Lung (tissue), 12 donors: ENCODE measurements around the gene CELA1. TPM values are rescaled to one million over a fixed set of nuclear protein-coding genes. Genes with fewer than 3 reads are reported as not detected.

Source experiments
- ATAC-seq: fragments of 200-7000 bp; cut with Tn5 transposase; one replicate; pipeline ENCODE4 v1.9.1; 2020; ENCODE audit warnings: moderate number of reproducible peaks; ENCODE audit not compliant: insufficient read depth, low FRiP score
- DNase-seq, 3 donors: peaks; one replicate each; pipeline ENCODE4 v3.0.0-alpha.2; 2013 to 2017
- H3K27ac ChIP-seq, 2 donors: one replicate each; pipeline ENCODE4 v1.5.1; 2013; ENCODE audit warnings: mild to moderate bottlenecking in 2 of 2, moderate library complexity in 2 of 2, control low read depth in 1 of 2, inconsistent platforms in 1 of 2, low read depth in 1 of 2, low read length in 1 of 2
- H3K27me3 ChIP-seq, 3 donors: one replicate each; pipeline ENCODE4 v1.5.1; 2013; ENCODE audit warnings: low read length in 2 of 3; ENCODE audit not compliant: control insufficient read depth in 3 of 3, insufficient read depth in 3 of 3
- H3K36me3 ChIP-seq, 4 donors: one replicate each; pipeline ENCODE4 v1.5.1; 2013; ENCODE audit warnings: low read length in 4 of 4, mild to moderate bottlenecking in 1 of 4, moderate library complexity in 1 of 4; ENCODE audit not compliant: control insufficient read depth in 4 of 4, insufficient read depth in 4 of 4
- H3K4me1 ChIP-seq, 5 donors: one replicate each; pipeline ENCODE4 v1.5.1; 2013; ENCODE audit warnings: low read length in 5 of 5, mild to moderate bottlenecking in 2 of 5, moderate library complexity in 1 of 5; ENCODE audit not compliant: control insufficient read depth in 5 of 5, insufficient read depth in 5 of 5
- H3K4me3 ChIP-seq: one replicate; pipeline ENCODE4 v1.5.1; 2013; ENCODE audit warnings: mild to moderate bottlenecking, control low read depth, moderate library complexity
- H3K9ac ChIP-seq, 2 donors: one replicate each; pipeline ENCODE4 v1.5.1; 2013; ENCODE audit warnings: low read length in 2 of 2, control low read depth in 1 of 2; ENCODE audit not compliant: insufficient read depth in 1 of 2
- H3K9me3 ChIP-seq, 4 donors: one replicate each; pipeline ENCODE4 v1.5.1; 2013; ENCODE audit warnings: low read length in 3 of 4, mild to moderate bottlenecking in 1 of 4, moderate library complexity in 1 of 4; ENCODE audit not compliant: control insufficient read depth in 4 of 4, insufficient read depth in 3 of 4
- WGBS, 2 donors: extraction: QIAGEN DNeasy Blood & Tissue Kit; methylation state at CpG; one replicate each; pipeline ENCODE4 v1.1.7; 2013; 5-methylcytosine and 5-hydroxymethylcytosine counted together
- polyA plus RNA-seq, 2 donors: library from polyadenylated mRNA; stranded (reverse); fragments of 200-250 nt; gene quantifications; one replicate each; pipeline ENCODE4 v1.2.1, GENCODE V29; 2013
- total RNA-seq, 2 donors: library from RNA; depleted of rRNA in 1 of 2; stranded (reverse); fragments of >200 nt in 1 of 2; gene quantifications; one replicate each; pipeline ENCODE4 v1.2.1, GENCODE V29; 2014 to 2021
- TF ChIP-seq, protein P1 (sequence below): IDR thresholded peaks from 2 replicates; pipeline ENCODE4 v1.5.1; 2012; ENCODE audit warnings: mild to moderate bottlenecking; ENCODE audit errors: control extremely low read depth, extremely low read depth
- donor health status: control.
- donor health status: control.
- donor health status: Bipolar disorder and iron deficiency.
- donor health status: healthy.
- donor health status: DM: yes; HTN: yes; CAD: no.

The CELA1 gene
- total and polyA plus RNA-seq, 4 donors = 0.05 TPM; not detected in 3

- H3K27ac ChIP-seq = no peak overlapping the region
- H3K4me3 ChIP-seq = no peak overlapping the region
- no peaks in the 10 kb centered on the region for H3K9me3 ChIP-seq
- peaks cover 0 to 8% (median 1%) of the 10 kb centered on the region in 5 donors for H3K4me1 ChIP-seq
- WGBS, 2 donors = 47 to 49% methylated on average over 4 of the region's 4 CpGs
- DNase-seq = no peak
- no peaks in the 10 kb centered on the region for H3K27me3 ChIP-seq
- no peaks in the 10 kb centered on the region for H3K36me3 ChIP-seq
- H3K9ac ChIP-seq = no peak overlapping the region
- ATAC-seq = no peak
- TF ChIP-seq, protein P1, sequence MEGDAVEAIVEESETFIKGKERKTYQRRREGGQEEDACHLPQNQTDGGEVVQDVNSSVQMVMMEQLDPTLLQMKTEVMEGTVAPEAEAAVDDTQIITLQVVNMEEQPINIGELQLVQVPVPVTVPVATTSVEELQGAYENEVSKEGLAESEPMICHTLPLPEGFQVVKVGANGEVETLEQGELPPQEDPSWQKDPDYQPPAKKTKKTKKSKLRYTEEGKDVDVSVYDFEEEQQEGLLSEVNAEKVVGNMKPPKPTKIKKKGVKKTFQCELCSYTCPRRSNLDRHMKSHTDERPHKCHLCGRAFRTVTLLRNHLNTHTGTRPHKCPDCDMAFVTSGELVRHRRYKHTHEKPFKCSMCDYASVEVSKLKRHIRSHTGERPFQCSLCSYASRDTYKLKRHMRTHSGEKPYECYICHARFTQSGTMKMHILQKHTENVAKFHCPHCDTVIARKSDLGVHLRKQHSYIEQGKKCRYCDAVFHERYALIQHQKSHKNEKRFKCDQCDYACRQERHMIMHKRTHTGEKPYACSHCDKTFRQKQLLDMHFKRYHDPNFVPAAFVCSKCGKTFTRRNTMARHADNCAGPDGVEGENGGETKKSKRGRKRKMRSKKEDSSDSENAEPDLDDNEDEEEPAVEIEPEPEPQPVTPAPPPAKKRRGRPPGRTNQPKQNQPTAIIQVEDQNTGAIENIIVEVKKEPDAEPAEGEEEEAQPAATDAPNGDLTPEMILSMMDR = no peak
Measured at GRCh38 chr12:51324953-51325352, 21.5 kb downstream of the CELA1 start.

DNA sequence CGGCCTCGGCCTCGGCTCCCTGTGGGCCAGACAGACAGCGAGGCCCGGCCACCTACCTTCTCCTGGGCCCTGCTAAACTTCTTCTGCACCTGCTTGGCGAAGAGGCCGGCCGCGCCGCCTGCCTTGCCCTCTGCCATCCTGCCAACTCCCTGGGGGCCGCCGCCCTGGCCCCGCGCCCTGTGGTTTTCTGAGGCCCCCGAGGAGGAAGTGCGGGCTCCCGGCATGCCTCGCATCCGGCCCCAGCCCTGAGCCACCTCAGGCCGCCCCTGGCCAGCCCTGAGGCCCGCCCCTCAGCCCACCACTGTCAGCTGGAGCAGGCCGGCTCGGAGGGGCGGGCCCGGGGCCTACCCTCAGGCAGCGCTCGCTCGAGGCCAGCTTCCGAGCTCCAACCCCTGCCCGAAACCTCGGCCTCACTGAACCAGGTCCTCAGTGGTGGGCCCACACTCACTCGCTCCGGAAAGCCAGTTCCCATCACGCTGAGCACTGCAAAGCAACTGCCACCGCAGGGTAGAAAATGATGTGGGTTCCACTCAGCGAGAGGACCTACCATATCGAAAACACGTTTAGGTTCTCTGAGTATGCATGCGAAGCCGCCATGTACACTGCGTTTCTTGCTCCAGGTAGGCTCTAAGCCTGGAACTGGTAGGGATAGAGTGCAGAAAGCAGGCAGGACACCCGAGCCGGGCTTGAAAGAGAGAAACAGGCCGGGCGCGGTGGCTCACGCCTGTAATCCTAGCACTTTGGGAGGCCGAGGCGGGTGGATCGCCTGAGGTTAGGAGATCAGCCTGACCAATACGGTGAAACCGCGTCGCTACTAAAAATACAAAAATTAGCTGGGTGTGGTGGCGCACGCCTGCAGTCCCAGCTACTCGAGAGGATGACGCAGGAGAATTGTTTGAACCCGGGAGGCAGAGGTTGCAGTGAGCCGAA lies 22.2 kb downstream of the CELA1 start, which contains the start of gene BIN2:
BIN2 (minus strand) TSS at position 209 of the 930 bp plus-strand sequence; CDS start at position 137, 72 bp downstream.
- TF ChIP-seq, protein P1 = no peak
- no peaks in the 10 kb centered on the region for H3K36me3 ChIP-seq
- H3K4me1 ChIP-seq = peaks cover 0 to 8% (median 0%) of the 10 kb centered on the region in 5 donors
- no peaks in the 10 kb centered on the region for H3K9me3 ChIP-seq
- H3K27me3 ChIP-seq = no peaks in the 10 kb centered on the region
- peak; percentile 54 for ATAC-seq
- H3K27ac ChIP-seq = peak within 1 kb of the TSS in 1 of 2 donors; percentile 86
- DNase-seq = no peak
- H3K9ac ChIP-seq = no peak within 1 kb of the TSS
- WGBS, 2 donors = 61 to 79% methylated on average over 50 to 60 of the region's 60 CpGs
- peak within 1 kb of the TSS; percentile 12 for H3K4me3 ChIP-seq

- Histone ChIP-seq H3K9me3 (no peaks in the 10 kb centered on the region), H3K9ac (no peak overlapping the region), H3K4me1 (peaks cover 0 to 8% (median 0%) of the 10 kb centered on the region in 5 donors), H3K27ac (peak overlapping the region in 1 of 2 donors; percentile 86), H3K36me3 (no peaks in the 10 kb centered on the region), H3K27me3 (no peaks in the 10 kb centered on the region), H3K4me3 (peak overlapping the region; percentile 12)
- WGBS, 2 donors = 29 to 67% methylated on average over 15 of the region's 15 CpGs
- DNase-seq (no peak), ATAC-seq (no peak)
- TF ChIP-seq, protein P1 = no peak
Measured at GRCh38 chr12:51323317-51323960, 23.0 kb downstream of the CELA1 start.
